Suprapubic skin (tissue), 4 donors: ENCODE results near the gene SPRN.

Source experiments
- CTCF ChIP-seq, 2 donors: fragments of 200-600 bp in 1 of 2; fragments of 450-650 bp in 1 of 2; sonication (generic) in 1 of 2; IDR thresholded peaks; one replicate each; pipeline ENCODE4 v1.5.1; 2016 to 2019; ENCODE audit warnings: antibody characterized with exemption in 2 of 2, mild to moderate bottlenecking in 1 of 2, moderate library complexity in 1 of 2
- POLR2A ChIP-seq, 2 donors: fragments of 450-650 bp; IDR thresholded peaks; one replicate each; pipeline ENCODE4 v1.6.1; 2017; ENCODE audit warnings: antibody characterized with exemption in 2 of 2, mild to moderate bottlenecking in 2 of 2, moderate library complexity in 2 of 2
- POLR2AphosphoS5 ChIP-seq, 3 donors: sonication (generic); formaldehyde crosslinking; IDR thresholded peaks; one replicate each; pipeline ENCODE4 v1.6.1; 2017; ENCODE audit warnings: antibody characterized with exemption in 3 of 3

DNA sequence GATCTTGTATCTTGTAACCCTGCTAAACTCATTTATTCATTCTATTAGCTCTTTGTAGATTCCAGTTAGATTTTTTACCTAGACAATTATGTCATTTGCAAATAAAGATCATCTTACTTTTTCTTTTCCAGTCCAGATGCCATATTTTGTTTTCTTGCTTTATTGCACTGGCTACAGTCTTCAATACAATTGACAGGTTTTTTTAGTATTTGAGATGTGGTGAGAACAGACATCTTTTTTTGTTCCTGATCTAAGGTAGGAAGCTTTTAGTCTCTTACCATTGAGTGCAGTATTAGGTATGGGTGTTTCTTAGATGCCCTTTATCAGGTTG is 12.1 kb downstream of the SPRN start:
- no peak for TF ChIP-seq POLR2AphosphoS5 (IDR thresholded peaks at IDR 0.05)
- no peak for TF ChIP-seq CTCF (IDR thresholded peaks at IDR 0.05)
- no peak for TF ChIP-seq POLR2A (IDR thresholded peaks at IDR 0.05)
